Measurements from ENCODE around the gene ZNF536. TPM values are rescaled to one million over a fixed set of nuclear protein-coding genes. Genes with fewer than 3 reads are reported as not detected.
A peak's percentile ranks its signal among the peaks of the same experiment; 100 is the strongest.

ZNF536 gene
- 0.41 and 0.57 TPM in 2 replicates for polyA plus RNA-seq (2012; rRNA removed)
- polyA plus RNA-seq (2012; cell fraction: cytosol; rRNA removed): 0.40 and 0.92 TPM in 2 replicates
- polyA plus RNA-seq (2012; cell fraction: nucleus; rRNA removed): 0.64 and 0.95 TPM in 2 replicates

- Histone ChIP-seq H3K4me3 (ENCODE audit: low read depth in 2 of 2, low read length in 1 of 2) (no peak within 1 kb of the TSS), H3K4me2 (no peak within 1 kb of the TSS), H3K4me1 (ENCODE audit: control insufficient read depth in 1 of 2, insufficient read depth in 2 of 2, low read depth in 1 of 2, low read length in 1 of 2) (peaks cover 0 to 30% of the 10 kb centered on the region in 2 experiments; a peak in 2 of 4 replicates), H3K79me2 (ENCODE audit: insufficient read depth) (no peaks in the 10 kb centered on the region), H3K36me3 (replicated peaks in 1 of 2; ENCODE audit: control insufficient read depth in 1 of 2, insufficient read depth in 2 of 2, low read length in 1 of 2) (no peaks in the 10 kb centered on the region), H3K27ac (ENCODE audit: low read depth in 2 of 2, low read length in 1 of 2) (peak within 1 kb of the TSS in 1 of 2 experiments; percentile 34; a peak in 1 of 4 replicates), H3K9ac (no peak within 1 kb of the TSS), H3K27me3 (ENCODE audit: insufficient read depth) (no peaks in the 10 kb centered on the region), H4K20me1 (ENCODE audit: insufficient read depth) (no peaks in the 10 kb centered on the region), H3K9me3 (no peaks in the 10 kb centered on the region), H3F3A (replicated peaks; ENCODE audit: insufficient read depth) (no peaks in the 10 kb centered on the region), H2AFZ (ENCODE audit: low read depth) (no peak within 1 kb of the TSS), H3K9me2 (no peaks in the 10 kb centered on the region)
- no peak for DNase-seq
- ChIA-PET CTCF (interaction anchor here (0.6 to 1.1 kb wide), 3 partner anchors 9 to 326 kb away, joined by 3 to 5 read pairs (median 3); no protein-coding TSS in a partner anchor), POLR2A (no interaction called here)
- 21% methylated on average over 6 of the region's 9 CpGs for WGBS (ENCODE audit: low lambda C conversion rate)
- TF ChIP-seq SMC3 (IDR thresholded peaks at IDR 0.05; ENCODE audit: low read depth, low read length) (no peak), NRF1 (IDR thresholded peaks at IDR 0.05; ENCODE audit: low read depth, low read length) (no peak), RCOR1 (IDR thresholded peaks at IDR 0.05; ENCODE audit: low read length) (no peak), YY1 (IDR thresholded peaks at IDR 0.05; ENCODE audit: low read depth) (no peak), TAF1 (IDR thresholded peaks at IDR 0.05; ENCODE audit: borderline replicate concordance, low read depth, low read length) (no peak), EP300 (IDR thresholded peaks at IDR 0.05; ENCODE audit: borderline replicate concordance in 1 of 2, low read depth in 1 of 2, low read length in 1 of 2) (no peak), CHD2 (IDR thresholded peaks at IDR 0.05; ENCODE audit: low read length, partially characterized antibody) (no peak), TEAD4 (IDR thresholded peaks at IDR 0.05; ENCODE audit: borderline replicate concordance, insufficient read depth) (no peak), REST (IDR thresholded peaks at IDR 0.05; ENCODE audit: low read depth, low read length) (no peak)
Observed at GRCh38 chr19:30371960-30372824, at the start of gene ZNF536. Gene ZNF536 (plus strand): TSS chr19:30372384. CDS start chr19:30443563, 71,179 bp downstream.

- no peak overlapping the region for H2AFZ ChIP-seq (ENCODE audit: low read depth)
- ChIA-PET CTCF (no interaction called here), POLR2A (no interaction called here)
- no peaks in the 10 kb centered on the region for H3K79me2 ChIP-seq (ENCODE audit: insufficient read depth)
- WGBS (ENCODE audit: low lambda C conversion rate): 32% methylated on average over 6 of the region's 6 CpGs
- DNase-seq: no peak
- no peaks in the 10 kb centered on the region for H4K20me1 ChIP-seq (ENCODE audit: insufficient read depth)
- TF ChIP-seq TAF1 (IDR thresholded peaks at IDR 0.05; ENCODE audit: borderline replicate concordance, low read depth, low read length) (no peak), ELF1 (IDR thresholded peaks at IDR 0.05) (no peak), NFIC (IDR thresholded peaks at IDR 0.05; ENCODE audit: borderline replicate concordance) (no peak), NRF1 (IDR thresholded peaks at IDR 0.05; ENCODE audit: low read depth, low read length) (no peak), USF1 (IDR thresholded peaks at IDR 0.05; ENCODE audit: borderline replicate concordance, low read depth) (no peak), POLR2AphosphoS5 (IDR thresholded peaks at IDR 0.05; ENCODE audit: low read depth, low read length) (no peak)
- no peak overlapping the region for H3K4me2 ChIP-seq
- H3F3A ChIP-seq (replicated peaks; ENCODE audit: insufficient read depth): no peaks in the 10 kb centered on the region
- peaks cover 0 to 7% of the 10 kb centered on the region in 2 experiments; a peak in 1 of 4 replicates for H3K4me1 ChIP-seq (ENCODE audit: control insufficient read depth in 1 of 2, insufficient read depth in 2 of 2, low read depth in 1 of 2, low read length in 1 of 2)
- no peak overlapping the region for H3K4me3 ChIP-seq (ENCODE audit: low read depth in 2 of 2, low read length in 1 of 2)
- H3K27ac ChIP-seq (ENCODE audit: low read depth in 2 of 2, low read length in 1 of 2): no peak overlapping the region
- H3K9ac ChIP-seq: no peak overlapping the region
- no peaks in the 10 kb centered on the region for H3K9me3 ChIP-seq
- H3K9me2 ChIP-seq: no peaks in the 10 kb centered on the region
- H3K27me3 ChIP-seq (ENCODE audit: insufficient read depth): no peaks in the 10 kb centered on the region
- no peaks in the 10 kb centered on the region for H3K36me3 ChIP-seq (replicated peaks in 1 of 2; ENCODE audit: control insufficient read depth in 1 of 2, insufficient read depth in 2 of 2, low read length in 1 of 2)
Observed at GRCh38 chr19:30322641-30323320, 49.4 kb upstream of the ZNF536 start.
